Measurements from ENCODE around the gene SLFNL1. TPM values are rescaled to one million over a fixed set of nuclear protein-coding genes. Genes with fewer than 3 reads are reported as not detected.

Gene SLFNL1
- total RNA-seq, 1 donor, result 0.72 TPM

GRCh38 chr1:40998668-40999067, 22.9 kb downstream of the SLFNL1 start:
- Histone ChIP-seq H4K20me1 (ENCODE audit: insufficient read depth, low read length) (peaks cover 10% of the 10 kb centered on the region), H3K4me1 (ENCODE audit: insufficient read depth, low read length) (peaks cover 11% of the 10 kb centered on the region), H3K27me3 (ENCODE audit: insufficient read depth, low read length) (no peaks in the 10 kb centered on the region), H2AFZ (ENCODE audit: low read length) (no peak overlapping the region), H3K4me2 (ENCODE audit: insufficient read depth, low read length) (no peak overlapping the region), H3K36me3 (ENCODE audit: insufficient read depth, low read length) (peaks cover 81% of the 10 kb centered on the region), H3K9me3 (ENCODE audit: low read depth, low read length) (no peaks in the 10 kb centered on the region), H3K79me2 (ENCODE audit: insufficient read depth, low read length) (peaks cover 41% of the 10 kb centered on the region), H3K27ac (ENCODE audit: low read depth, low read length) (no peak overlapping the region), H3K4me3 (ENCODE audit: insufficient read depth, low read length) (no peak overlapping the region)
- no peak for DNase-seq (ENCODE audit: insufficient read length, low spot score, missing footprints)
- TF ChIP-seq, protein P1, sequence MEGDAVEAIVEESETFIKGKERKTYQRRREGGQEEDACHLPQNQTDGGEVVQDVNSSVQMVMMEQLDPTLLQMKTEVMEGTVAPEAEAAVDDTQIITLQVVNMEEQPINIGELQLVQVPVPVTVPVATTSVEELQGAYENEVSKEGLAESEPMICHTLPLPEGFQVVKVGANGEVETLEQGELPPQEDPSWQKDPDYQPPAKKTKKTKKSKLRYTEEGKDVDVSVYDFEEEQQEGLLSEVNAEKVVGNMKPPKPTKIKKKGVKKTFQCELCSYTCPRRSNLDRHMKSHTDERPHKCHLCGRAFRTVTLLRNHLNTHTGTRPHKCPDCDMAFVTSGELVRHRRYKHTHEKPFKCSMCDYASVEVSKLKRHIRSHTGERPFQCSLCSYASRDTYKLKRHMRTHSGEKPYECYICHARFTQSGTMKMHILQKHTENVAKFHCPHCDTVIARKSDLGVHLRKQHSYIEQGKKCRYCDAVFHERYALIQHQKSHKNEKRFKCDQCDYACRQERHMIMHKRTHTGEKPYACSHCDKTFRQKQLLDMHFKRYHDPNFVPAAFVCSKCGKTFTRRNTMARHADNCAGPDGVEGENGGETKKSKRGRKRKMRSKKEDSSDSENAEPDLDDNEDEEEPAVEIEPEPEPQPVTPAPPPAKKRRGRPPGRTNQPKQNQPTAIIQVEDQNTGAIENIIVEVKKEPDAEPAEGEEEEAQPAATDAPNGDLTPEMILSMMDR (IDR thresholded peaks at IDR 0.05; ENCODE audit: extremely low read depth, low read depth, low read length), result no peak

DNA sequence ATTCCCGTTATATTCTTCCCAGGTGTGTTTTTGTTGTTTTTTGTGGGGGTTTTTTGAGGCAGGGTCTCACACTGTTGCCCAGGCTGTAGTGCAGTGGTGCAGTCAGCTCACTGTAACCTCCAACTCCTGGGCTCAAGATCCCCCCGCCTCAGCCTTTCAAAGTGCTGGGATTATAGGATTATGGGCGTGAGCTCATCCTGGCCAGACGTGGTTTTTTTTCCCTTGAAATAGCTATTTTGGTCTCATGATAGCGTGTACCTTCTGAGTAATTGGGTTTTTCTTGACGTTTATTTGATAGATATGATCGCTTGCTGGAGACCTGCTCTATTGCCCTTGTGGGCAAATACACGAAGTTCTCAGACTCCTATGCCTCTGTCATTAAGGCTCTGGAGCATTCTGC, 24.4 kb downstream of the SLFNL1 start:
- no peak overlapping the region for H2AFZ ChIP-seq (ENCODE audit: low read length)
- H3K4me1 ChIP-seq (ENCODE audit: insufficient read depth, low read length), result no peaks in the 10 kb centered on the region
- TF ChIP-seq, protein P1 (IDR thresholded peaks at IDR 0.05; ENCODE audit: extremely low read depth, low read depth, low read length), result no peak
- no peak overlapping the region for H3K4me3 ChIP-seq (ENCODE audit: insufficient read depth, low read length)
- no peak overlapping the region for H3K4me2 ChIP-seq (ENCODE audit: insufficient read depth, low read length)
- peaks cover 4% of the 10 kb centered on the region for H4K20me1 ChIP-seq (ENCODE audit: insufficient read depth, low read length)
- H3K27ac ChIP-seq (ENCODE audit: low read depth, low read length), result no peak overlapping the region
- DNase-seq (ENCODE audit: insufficient read length, low spot score, missing footprints), result no peak
- H3K36me3 ChIP-seq (ENCODE audit: insufficient read depth, low read length), result peaks cover 80% of the 10 kb centered on the region
- H3K9me3 ChIP-seq (ENCODE audit: low read depth, low read length), result no peaks in the 10 kb centered on the region
- H3K27me3 ChIP-seq (ENCODE audit: insufficient read depth, low read length), result no peaks in the 10 kb centered on the region
- H3K79me2 ChIP-seq (ENCODE audit: insufficient read depth, low read length), result peaks cover 48% of the 10 kb centered on the region

DNA sequence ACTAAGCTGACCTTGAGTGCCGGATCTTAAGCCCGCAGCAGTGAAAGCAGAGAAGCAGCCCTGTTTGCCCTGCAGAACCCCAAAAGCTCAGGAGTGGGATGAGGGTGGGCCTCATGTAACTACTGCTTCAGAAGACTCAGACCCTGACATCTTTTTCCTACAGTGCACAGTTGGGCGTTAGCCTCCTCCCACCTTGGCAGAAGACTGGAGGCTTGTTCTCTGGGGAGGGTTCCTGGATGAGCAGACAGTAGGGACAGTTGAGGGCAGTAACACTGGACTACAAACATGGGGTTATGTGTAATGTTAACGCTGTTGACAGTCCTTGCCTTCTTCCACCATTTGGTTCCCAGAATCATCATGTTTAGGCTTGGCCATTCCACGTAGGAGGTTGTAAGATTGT, 32.5 kb downstream of the SLFNL1 start:
- no peak overlapping the region for H3K27ac ChIP-seq (ENCODE audit: low read depth, low read length)
- H2AFZ ChIP-seq (ENCODE audit: low read length), result no peak overlapping the region
- no peaks in the 10 kb centered on the region for H3K9me3 ChIP-seq (ENCODE audit: low read depth, low read length)
- H3K4me1 ChIP-seq (ENCODE audit: insufficient read depth, low read length), result peaks cover 9% of the 10 kb centered on the region
- no peak overlapping the region for H3K4me3 ChIP-seq (ENCODE audit: insufficient read depth, low read length)
- no peak for DNase-seq (ENCODE audit: insufficient read length, low spot score, missing footprints)
- H3K36me3 ChIP-seq (ENCODE audit: insufficient read depth, low read length), result peaks cover 89% of the 10 kb centered on the region
- TF ChIP-seq, protein P1 (IDR thresholded peaks at IDR 0.05; ENCODE audit: extremely low read depth, low read depth, low read length), result no peak
- H3K79me2 ChIP-seq (ENCODE audit: insufficient read depth, low read length), result peaks cover 79% of the 10 kb centered on the region
- no peak overlapping the region for H3K4me2 ChIP-seq (ENCODE audit: insufficient read depth, low read length)
- H4K20me1 ChIP-seq (ENCODE audit: insufficient read depth, low read length), result peaks cover 13% of the 10 kb centered on the region
- H3K27me3 ChIP-seq (ENCODE audit: insufficient read depth, low read length), result no peaks in the 10 kb centered on the region

GRCh38 chr1:40988280-40988679, 33.2 kb downstream of the SLFNL1 start:
- no peak for DNase-seq (ENCODE audit: insufficient read length, low spot score, missing footprints)
- no peak overlapping the region for H2AFZ ChIP-seq (ENCODE audit: low read length)
- no peak overlapping the region for H3K4me3 ChIP-seq (ENCODE audit: insufficient read depth, low read length)
- no peaks in the 10 kb centered on the region for H3K27me3 ChIP-seq (ENCODE audit: insufficient read depth, low read length)
- H3K4me1 ChIP-seq (ENCODE audit: insufficient read depth, low read length), result peaks cover 17% of the 10 kb centered on the region
- no peak overlapping the region for H3K27ac ChIP-seq (ENCODE audit: low read depth, low read length)
- TF ChIP-seq, protein P1 (IDR thresholded peaks at IDR 0.05; ENCODE audit: extremely low read depth, low read depth, low read length), result no peak
- peaks cover 90% of the 10 kb centered on the region for H3K36me3 ChIP-seq (ENCODE audit: insufficient read depth, low read length)
- H4K20me1 ChIP-seq (ENCODE audit: insufficient read depth, low read length), result peaks cover 13% of the 10 kb centered on the region
- peaks cover 81% of the 10 kb centered on the region for H3K79me2 ChIP-seq (ENCODE audit: insufficient read depth, low read length)
- no peak overlapping the region for H3K4me2 ChIP-seq (ENCODE audit: insufficient read depth, low read length)
- H3K9me3 ChIP-seq (ENCODE audit: low read depth, low read length), result no peaks in the 10 kb centered on the region
